SHP77 treated with DMSO at 0.1 percent for 48 hours (cell line): ENCODE data around the gene CELF2.

ENCODE experiments used
- DNase-seq: peaks from one replicate; lab custom pipeline; 2025; lab: John Stamatoyannopoulos, UW

The CELF2 gene

GRCh38 chr10:11224321-11224720, 206.6 kb downstream of the CELF2 start:
- no peak for DNase-seq

GRCh38 chr10:11224792-11225416, 207.2 kb downstream of the CELF2 start:
- DNase-seq: no peak

GRCh38 chr10:11225935-11226334, 208.3 kb downstream of the CELF2 start:
- no peak for DNase-seq

- DNase-seq: no peak
Measured at GRCh38 chr10:11227103-11227502, 209.4 kb downstream of the CELF2 start.

GRCh38 chr10:11229893-11230292, 212.2 kb downstream of the CELF2 start:
- DNase-seq: no peak

- no peak for DNase-seq
Measured at GRCh38 chr10:11230498-11231167, 213.0 kb downstream of the CELF2 start.

- no peak for DNase-seq
Measured at GRCh38 chr10:11231285-11231684, 213.6 kb downstream of the CELF2 start.

- DNase-seq: no peak
Measured at GRCh38 chr10:11232222-11232961, 214.7 kb downstream of the CELF2 start.

- no peak for DNase-seq
Measured at GRCh38 chr10:11234857-11235531, 217.3 kb downstream of the CELF2 start.

GRCh38 chr10:11235771-11236170, 218.1 kb downstream of the CELF2 start:
- DNase-seq: no peak

- DNase-seq: no peak
Measured at GRCh38 chr10:11236234-11236633, 218.6 kb downstream of the CELF2 start.

- no peak for DNase-seq
Measured at GRCh38 chr10:11237571-11237970, 219.9 kb downstream of the CELF2 start.

GRCh38 chr10:11238893-11239292, 221.2 kb downstream of the CELF2 start:
- no peak for DNase-seq

- DNase-seq: no peak
Measured at GRCh38 chr10:11240641-11241040, 223.0 kb downstream of the CELF2 start.

GRCh38 chr10:11242443-11243387, 225.0 kb downstream of the CELF2 start:
- DNase-seq: no peak

GRCh38 chr10:11243425-11244222, 226.0 kb downstream of the CELF2 start:
- DNase-seq: no peak

GRCh38 chr10:11245095-11245479, 227.4 kb downstream of the CELF2 start:
- DNase-seq: no peak

GRCh38 chr10:11245510-11245909, 227.8 kb downstream of the CELF2 start:
- no peak for DNase-seq

- DNase-seq: no peak
Measured at GRCh38 chr10:11245981-11246590, 228.4 kb downstream of the CELF2 start.

- DNase-seq: no peak
Measured at GRCh38 chr10:11246752-11247467, 229.2 kb downstream of the CELF2 start.
